Inflammatory macrophage treated with lipopolysaccharide for 1 hour (primary cell): Measurements from ENCODE around the gene GNG12.

Experiments
- DNase-seq, 2 donors: peaks; one replicate each; pipeline ENCODE4 v3.0.0-alpha.2; 2020 to 2022

The GNG12 gene

GRCh38 chr1:67780637-67781036 lies 52.6 kb downstream of the GNG12 start:
- DNase-seq, result no peak

DNA sequence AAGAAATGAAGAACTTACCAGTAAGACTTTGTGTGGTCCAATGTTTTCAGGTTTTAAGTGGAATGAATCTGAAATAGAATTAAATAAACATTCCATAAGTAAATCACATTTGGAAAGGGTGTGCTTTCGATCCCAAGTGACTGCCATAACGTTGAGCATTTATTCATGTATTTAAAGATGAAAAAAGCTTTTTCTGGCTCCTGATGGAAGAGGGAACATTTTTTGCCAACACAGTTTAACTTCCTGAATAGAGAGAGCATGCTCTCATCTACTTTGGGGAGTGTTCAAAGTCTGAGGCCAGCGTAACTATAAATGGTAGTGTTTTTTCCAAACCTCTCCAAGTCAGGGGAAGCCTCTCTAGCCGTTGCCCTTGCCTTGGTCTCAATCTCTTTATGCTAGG lies 55.8 kb downstream of the GNG12 start:
- DNase-seq, result no peak

GRCh38 chr1:67777016-67777415 lies 56.3 kb downstream of the GNG12 start:
- no peak for DNase-seq

DNA sequence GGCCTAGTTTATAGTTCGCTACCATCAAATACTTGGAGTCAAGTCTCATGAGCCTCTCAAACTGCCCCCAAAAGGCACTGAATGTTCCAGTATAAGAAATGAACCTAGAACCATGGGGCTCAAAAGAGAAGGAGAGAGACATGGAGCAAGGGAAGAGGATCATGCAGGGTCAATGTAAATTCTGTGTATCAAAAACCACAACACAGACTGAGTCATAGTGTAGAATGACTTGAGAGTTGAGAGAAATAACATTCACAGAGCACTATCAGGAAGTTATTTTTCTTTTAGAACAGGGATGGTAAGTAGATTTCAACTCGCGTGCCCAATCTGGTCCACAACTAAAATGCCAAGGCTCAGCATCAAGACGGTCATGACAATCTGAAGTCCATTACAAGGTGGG lies 59.8 kb downstream of the GNG12 start:
- no peak for DNase-seq

GRCh38 chr1:67771749-67772148 lies 61.5 kb downstream of the GNG12 start:
- DNase-seq, result no peak

DNA sequence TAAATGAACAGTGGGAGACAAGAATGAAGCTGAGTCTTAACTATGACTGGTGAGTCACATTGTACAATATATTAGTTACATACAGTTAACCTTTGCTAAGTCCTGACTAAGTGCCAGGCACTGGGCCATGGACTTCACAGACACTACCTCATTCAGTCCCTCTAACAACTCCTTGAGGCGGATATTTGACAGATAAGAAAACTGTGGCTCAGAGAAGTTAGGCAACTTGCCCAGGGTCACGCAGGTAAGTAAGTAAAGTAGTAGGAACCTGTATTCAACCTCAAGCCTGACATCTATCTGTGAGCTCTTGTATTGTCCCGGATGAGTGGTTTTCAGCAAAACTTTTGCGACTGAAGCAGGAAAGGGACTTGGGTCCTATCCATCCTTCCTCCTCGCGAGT lies 62.1 kb downstream of the GNG12 start:
- no peak for DNase-seq

DNA sequence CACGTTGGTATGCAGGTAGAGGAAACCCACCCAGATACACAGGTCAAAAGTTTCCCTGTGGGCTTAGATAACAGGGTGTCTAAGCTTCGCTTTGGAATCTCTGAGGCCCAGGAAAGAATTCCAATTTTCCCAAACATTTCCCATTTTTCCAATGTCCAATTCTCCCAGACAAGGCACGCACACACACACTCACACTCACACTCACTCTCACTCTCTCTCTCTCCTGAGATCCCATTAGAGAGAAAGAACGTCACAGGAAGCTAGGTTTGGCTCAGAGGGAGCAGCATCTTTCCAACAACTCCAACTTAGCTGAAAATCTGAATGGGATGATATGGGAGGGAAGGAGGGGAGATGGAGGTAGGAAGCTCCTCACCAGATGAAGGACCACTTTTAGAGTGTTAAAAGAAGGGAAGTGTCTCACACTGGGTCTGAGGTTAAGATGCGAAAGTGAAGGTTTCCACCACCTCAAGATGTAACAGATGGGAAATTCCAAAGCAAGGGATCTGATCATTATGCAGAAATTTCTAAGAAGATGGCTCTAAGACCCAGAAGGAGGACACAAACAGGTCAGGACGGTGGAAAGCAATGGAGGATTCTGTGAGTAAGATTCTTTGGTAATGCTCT lies 63.5 kb downstream of the GNG12 start:
- DNase-seq, result no peak

DNA sequence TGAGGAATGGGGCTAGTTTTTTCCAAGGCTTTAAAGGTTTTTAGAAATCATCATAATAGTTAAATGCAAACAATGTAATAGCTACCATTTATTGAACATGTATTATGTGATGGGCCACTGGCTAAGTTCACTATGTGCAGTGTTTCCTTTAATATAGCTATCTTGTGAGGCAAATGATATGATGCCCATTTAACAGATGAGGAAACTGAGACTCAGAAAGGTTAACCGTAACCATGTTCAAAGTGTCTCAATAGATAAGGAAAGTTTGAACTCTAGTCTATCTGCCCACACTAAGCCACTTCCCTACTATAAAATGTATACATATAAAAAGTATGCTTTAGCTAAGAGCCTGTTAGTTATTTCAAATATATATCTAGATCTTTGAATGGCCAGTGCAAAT lies 64.8 kb downstream of the GNG12 start:
- no peak for DNase-seq

DNA sequence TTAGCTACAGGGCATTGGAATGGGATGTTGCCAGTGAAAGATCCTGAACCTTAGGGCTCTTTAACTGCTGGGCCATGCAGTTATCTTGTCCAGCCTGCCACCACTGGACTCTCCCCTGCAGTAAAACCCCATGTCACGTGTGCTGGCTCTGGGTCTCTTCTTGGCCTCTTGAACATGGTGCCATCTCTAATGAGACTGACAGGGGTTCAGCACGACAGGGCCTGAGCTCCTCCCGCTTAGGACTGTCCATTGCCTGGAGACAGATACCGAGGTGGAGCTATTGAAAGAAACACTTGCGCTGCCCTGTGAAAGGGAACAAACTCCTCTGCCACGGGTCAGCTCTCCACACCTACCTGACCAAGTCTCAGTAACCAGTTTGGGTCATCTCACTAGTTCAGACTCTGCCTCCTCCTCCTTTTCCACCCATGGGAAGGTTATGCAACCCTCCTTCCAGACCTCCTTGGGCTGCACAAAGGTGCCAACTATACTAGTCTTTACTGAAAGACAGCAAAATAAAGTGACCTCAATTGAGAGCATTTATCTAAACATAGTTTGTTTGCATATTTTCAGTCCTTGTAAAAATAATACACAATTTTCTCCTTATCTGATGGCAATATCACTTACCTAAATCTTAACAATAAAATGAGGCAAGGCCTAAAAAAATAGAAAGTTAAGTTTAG lies 66.0 kb downstream of the GNG12 start:
- DNase-seq, result no peak

GRCh38 chr1:67766141-67766978 lies 66.9 kb downstream of the GNG12 start:
- DNase-seq, result peak in 1 of 2 donors; percentile 72

DNA sequence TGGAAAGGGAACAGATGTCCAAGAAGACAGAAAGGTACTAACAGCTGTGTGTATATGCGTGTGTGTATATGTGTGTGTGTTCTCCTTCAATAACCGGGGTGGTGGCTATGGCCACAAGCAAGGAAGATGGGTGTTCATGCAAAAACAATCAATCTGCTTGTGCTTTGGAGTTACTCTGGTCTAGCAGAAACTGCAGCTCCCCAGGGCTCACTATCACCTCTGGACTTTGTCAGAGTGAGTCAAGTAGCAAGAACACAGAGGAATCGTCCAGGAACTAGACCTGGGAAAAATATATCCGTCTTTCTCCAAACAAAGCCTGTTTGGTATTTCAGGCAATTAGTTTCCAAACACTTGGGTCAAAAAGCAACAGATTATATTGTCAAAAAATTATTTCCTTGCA lies 68.6 kb downstream of the GNG12 start:
- DNase-seq, result no peak

DNA sequence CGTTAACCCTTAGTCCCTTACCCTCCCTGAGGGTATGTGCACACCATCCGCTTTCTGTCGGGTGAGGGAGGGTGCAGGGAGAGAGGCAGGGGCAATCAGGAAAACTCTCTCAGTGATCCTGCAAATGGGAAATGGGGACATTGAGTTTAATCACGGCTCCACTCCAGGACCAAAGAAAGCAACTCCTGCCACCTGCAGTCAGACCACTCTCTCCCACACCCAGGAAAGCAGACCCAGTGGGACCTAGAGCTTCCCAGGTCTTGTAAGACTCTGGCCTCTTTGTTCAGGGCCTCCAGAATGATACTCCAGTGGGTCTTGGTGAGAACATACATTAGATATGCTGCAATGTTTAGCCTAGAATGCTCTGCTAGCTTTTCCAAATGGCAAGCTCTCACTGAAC lies 71.5 kb downstream of the GNG12 start:
- no peak for DNase-seq

DNA sequence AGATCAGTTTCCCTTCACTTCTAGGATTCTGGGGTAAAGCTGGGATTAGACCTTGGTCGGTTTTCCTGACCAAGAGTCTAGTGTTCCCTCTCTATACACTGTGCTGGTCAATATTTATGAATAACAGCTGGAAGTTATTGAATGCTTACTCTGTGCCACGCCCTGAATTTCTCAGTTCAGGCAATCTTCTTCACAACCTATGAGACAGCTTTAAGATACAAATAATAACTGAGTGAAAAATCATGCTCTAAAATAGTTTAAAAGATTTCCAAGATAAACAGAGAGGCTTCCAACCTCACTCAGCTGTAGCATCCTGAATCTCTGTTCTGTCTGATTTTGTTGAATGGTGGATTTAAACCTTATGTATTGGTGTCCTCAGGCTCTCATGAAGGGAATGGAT lies 72.2 kb downstream of the GNG12 start:
- DNase-seq, result no peak

DNA sequence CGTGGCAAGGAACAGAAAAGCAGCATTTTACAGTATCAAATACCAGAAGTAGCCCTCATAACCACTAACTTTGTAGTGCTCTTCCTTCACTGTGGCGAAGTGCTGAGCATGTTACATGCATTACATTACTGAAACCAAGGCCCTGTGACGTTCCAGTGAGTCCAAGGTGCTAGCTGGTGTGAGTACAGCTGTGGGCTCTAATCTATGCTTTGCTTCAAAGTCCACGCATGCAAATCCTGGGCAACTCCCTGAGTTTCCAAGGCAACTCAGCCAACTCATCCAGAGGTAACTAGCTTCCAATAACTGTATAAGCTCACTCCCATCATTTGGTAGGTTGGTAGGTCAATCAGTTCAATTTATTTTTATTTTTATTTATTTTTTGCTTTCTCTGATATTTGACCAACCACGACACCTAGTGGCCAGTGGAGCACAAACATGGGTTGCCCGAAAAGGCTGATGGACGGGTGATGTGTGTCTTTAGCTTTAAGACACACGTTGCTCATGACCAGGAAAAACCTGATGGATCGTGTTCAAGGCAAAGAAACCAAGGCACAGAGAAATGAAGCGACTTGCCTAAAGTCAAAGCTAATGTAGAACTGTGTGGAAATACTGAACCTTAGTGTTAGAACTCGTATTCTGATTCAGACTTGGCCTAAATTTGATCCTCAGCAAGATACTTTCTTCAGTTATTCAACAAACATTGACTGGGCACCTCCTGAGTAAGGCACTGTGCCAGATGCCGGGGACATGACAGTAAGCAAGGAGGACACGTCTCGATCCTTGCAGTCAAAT lies 73.0 kb downstream of the GNG12 start:
- DNase-seq, result peak; percentile 42 to 77

- peak in 1 of 2 donors; percentile 21 for DNase-seq
These were observed 73.6 kb downstream of the GNG12 start for GRCh38 chr1:67759692-67760029.

GRCh38 chr1:67759066-67759465 lies 74.2 kb downstream of the GNG12 start:
- DNase-seq, result peak; percentile 42 to 73

- DNase-seq, result no peak
These were observed 77.6 kb downstream of the GNG12 start for GRCh38 chr1:67755619-67756018.

- no peak for DNase-seq
These were observed 78.1 kb downstream of the GNG12 start for GRCh38 chr1:67755160-67755559.

DNA sequence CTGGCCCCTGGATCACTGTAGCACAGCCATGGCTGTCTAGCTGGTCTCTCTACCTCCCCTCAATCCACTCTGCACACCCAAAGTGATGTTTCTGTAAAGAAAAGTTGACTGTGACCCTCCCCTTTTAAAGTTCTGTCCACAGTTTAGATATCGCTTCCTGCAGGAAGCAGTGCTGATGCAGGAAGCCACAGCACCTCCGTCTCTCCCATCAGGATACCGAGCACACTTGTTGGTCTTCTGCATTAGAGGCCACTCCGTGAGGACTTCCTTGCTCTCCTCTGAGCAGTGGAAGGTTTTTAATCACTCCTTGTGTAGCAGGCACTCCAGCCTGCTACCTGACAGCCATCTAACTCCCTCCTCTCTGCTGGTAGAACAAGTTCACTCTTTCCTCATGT lies 78.7 kb downstream of the GNG12 start:
- DNase-seq, result no peak

GRCh38 chr1:67753776-67754525 lies 79.3 kb downstream of the GNG12 start:
- no peak for DNase-seq

GRCh38 chr1:67752306-67752705 lies 81.0 kb downstream of the GNG12 start:
- DNase-seq, result no peak

DNA sequence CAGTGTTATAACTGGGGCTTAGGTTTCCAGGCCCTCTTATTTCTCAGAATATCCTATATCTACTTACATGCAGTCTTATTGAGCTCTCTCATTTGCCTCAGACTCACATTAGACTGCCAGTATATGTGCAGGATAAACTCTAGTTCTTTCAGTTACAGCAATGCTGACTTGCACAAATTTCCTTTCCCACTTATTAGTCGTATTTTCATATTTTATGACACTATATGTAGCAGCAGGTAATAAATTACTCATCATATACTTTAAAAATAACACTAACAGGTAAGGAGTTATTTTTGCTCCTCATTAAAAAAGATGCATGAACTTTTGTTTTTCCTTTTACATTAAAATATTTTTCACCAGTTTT lies 82.6 kb downstream of the GNG12 start:
- DNase-seq, result no peak
